Measurements from ENCODE around the gene NEDD4L.
"Not testable (repeated sequence)": the region's sequence is repeated elsewhere in the genome, so short reads cannot be mapped to it uniquely, and the experiment has no call there.

NEDD4L gene

GRCh38 chr18:58241877-58242276 is 197.9 kb downstream of the NEDD4L start:
- no peak for DNase-seq (ENCODE audit: low spot score)

- no peak for DNase-seq (ENCODE audit: low spot score)
Measured at GRCh38 chr18:58242435-58242834, 198.4 kb downstream of the NEDD4L start.

- no peak for DNase-seq (ENCODE audit: low spot score)
Measured at GRCh38 chr18:58242968-58243367, 198.9 kb downstream of the NEDD4L start.

- DNase-seq (ENCODE audit: low spot score): no peak
Measured at GRCh38 chr18:58243401-58243800, 199.4 kb downstream of the NEDD4L start.

GRCh38 chr18:58247363-58247834 is 203.4 kb downstream of the NEDD4L start:
- no peak for DNase-seq (ENCODE audit: low spot score)

GRCh38 chr18:58249712-58250111 is 205.7 kb downstream of the NEDD4L start:
- DNase-seq (ENCODE audit: low spot score): no peak

- no peak for DNase-seq (ENCODE audit: low spot score)
Measured at GRCh38 chr18:58251416-58251815, 207.4 kb downstream of the NEDD4L start.

- DNase-seq (ENCODE audit: low spot score): no peak
Measured at GRCh38 chr18:58252166-58252565, 208.1 kb downstream of the NEDD4L start.

GRCh38 chr18:58253318-58253717 is 209.3 kb downstream of the NEDD4L start:
- DNase-seq (ENCODE audit: low spot score): no peak

- DNase-seq (ENCODE audit: low spot score): no peak
Measured at GRCh38 chr18:58253871-58254270, 209.8 kb downstream of the NEDD4L start.

GRCh38 chr18:58254873-58255511 is 211.0 kb downstream of the NEDD4L start:
- DNase-seq (ENCODE audit: low spot score): no peak

GRCh38 chr18:58255701-58256311 is 211.8 kb downstream of the NEDD4L start:
- no peak for DNase-seq (ENCODE audit: low spot score)

GRCh38 chr18:58256316-58257080 is 212.5 kb downstream of the NEDD4L start:
- no peak for DNase-seq (ENCODE audit: low spot score)

GRCh38 chr18:58257461-58257860 is 213.4 kb downstream of the NEDD4L start:
- no peak for DNase-seq (ENCODE audit: low spot score)

GRCh38 chr18:58258692-58259342 is 214.8 kb downstream of the NEDD4L start:
- no peak for DNase-seq (ENCODE audit: low spot score)

- DNase-seq (ENCODE audit: low spot score): no peak
Measured at GRCh38 chr18:58263055-58263957, 219.3 kb downstream of the NEDD4L start.

- DNase-seq (ENCODE audit: low spot score): no peak
Measured at GRCh38 chr18:58264075-58264474, 220.0 kb downstream of the NEDD4L start.

GRCh38 chr18:58264840-58265239 is 220.8 kb downstream of the NEDD4L start:
- no peak for DNase-seq (ENCODE audit: low spot score)

- DNase-seq (ENCODE audit: low spot score): not testable (repeated sequence)
Measured at GRCh38 chr18:58265489-58265888, 221.5 kb downstream of the NEDD4L start.

- no peak for DNase-seq (ENCODE audit: low spot score)
Measured at GRCh38 chr18:58266291-58266690, 222.3 kb downstream of the NEDD4L start.

- DNase-seq (ENCODE audit: low spot score): no peak
Measured at GRCh38 chr18:58267493-58267892, 223.5 kb downstream of the NEDD4L start.
